HepG2 (cell line): ENCODE results near the gene ANGPTL2. TPM values are rescaled to one million over a fixed set of nuclear protein-coding genes. Genes with fewer than 3 reads are reported as not detected.

Experiments
- ATAC-seq: fragments of 200-7000 bp; cut with Tn5 transposase; 3 replicates; pipeline ENCODE4 v1.9.1; 2020; ENCODE audit warnings: mild to moderate bottlenecking, moderate library complexity
- BruUV-seq: library from RNA; stranded (reverse); fragments of 400-500 nt; replicated peaks from 2 replicates; lab custom pipeline; 2021; lab: Mats Ljungman, UMichigan
- CTCF ChIA-PET: fragments of 300-600 bp; formaldehyde crosslinking; extraction: SDS; loops from one replicate; lab custom pipeline; 2021; ENCODE audit warnings: low total read pairs, inconsistent platforms, low intra/inter-chr PET ratio; lab: Yijun Ruan, JAX
- POLR2A ChIA-PET: fragments of 350-600 bp; sonication (Branson Sonifier 250); formaldehyde crosslinking; loops from one replicate; lab custom pipeline; 2020; ENCODE audit warnings: antibody characterized with exemption, inconsistent platforms; lab: Yijun Ruan, JAX
- DNase-seq: peaks from one replicate; pipeline ENCODE4 v3.0.0-alpha.2; 2015; ENCODE audit warnings: low spot score
- FAIRE-seq: peaks from 3 replicates; lab custom pipeline; 2011; peaks lifted over from hg19 to GRCh38; lab: Jason Lieb, UNC
- H2AFZ ChIP-seq: one replicate; pipeline ENCODE4 v1.6.1; 2011; ENCODE audit warnings: low read length, inconsistent platforms
- H3K27ac ChIP-seq: fragments of 300-600 bp; 3 replicates; pipeline ENCODE4 v1.8.0; 2011; ENCODE audit warnings: mixed run types, mild to moderate bottlenecking, mixed read lengths, low read length, inconsistent platforms; ENCODE audit not compliant: insufficient read depth; ENCODE audit errors: extremely low read length
- H3K27me3 ChIP-seq, 2 experiments: fragments of 200-600 bp in 1 of 2; 2 replicates in 1 of 2; 3 replicates in 1 of 2; pipeline versions ENCODE4 v1.6.0 to v1.8.0; 2011; ENCODE audit warnings: low read length in 2 of 2, mild to moderate bottlenecking in 2 of 2, moderate library complexity in 2 of 2, inconsistent platforms in 1 of 2; ENCODE audit not compliant: insufficient read depth in 2 of 2, control insufficient read depth in 1 of 2
- H3K36me3 ChIP-seq, 2 experiments: fragments of 200-600 bp in 1 of 2; replicated peaks in 1 of 2; 2 replicates in 1 of 2; 3 replicates in 1 of 2; pipeline versions ENCODE4 v1.5.1 to v1.8.0; 2011; ENCODE audit warnings: low read length in 2 of 2, inconsistent platforms in 1 of 2; ENCODE audit not compliant: insufficient read depth in 2 of 2, control insufficient read depth in 1 of 2
- H3K4me1 ChIP-seq: 2 replicates; pipeline ENCODE4 v1.5.1; 2012; ENCODE audit warnings: low read length, inconsistent platforms; ENCODE audit not compliant: insufficient read depth
- H3K4me2 ChIP-seq: 2 replicates; pipeline ENCODE4 v1.6.0; 2011; ENCODE audit warnings: low read depth, low read length, inconsistent platforms
- H3K4me3 ChIP-seq, 3 experiments: fragments of 200-600 bp in 1 of 3; sonication (generic), shearing (Covaris generic) in 1 of 3; replicated peaks in 1 of 3; 2 replicates each; pipeline ENCODE4 v1.5.1; 2011 to 2016; ENCODE audit warnings: low read length in 3 of 3, inconsistent platforms in 2 of 3, low read depth in 2 of 3, mild to moderate bottlenecking in 2 of 3, control low read depth in 1 of 3, mixed read lengths in 1 of 3; ENCODE audit not compliant: insufficient read depth in 1 of 3
- H3K79me2 ChIP-seq: one replicate; pipeline ENCODE4 v1.6.1; 2011; ENCODE audit warnings: low read length, inconsistent platforms; ENCODE audit not compliant: insufficient read depth
- H3K9ac ChIP-seq: 2 replicates; pipeline ENCODE4 v1.6.0; 2011; ENCODE audit warnings: mild to moderate bottlenecking, low read depth, low read length, inconsistent platforms; ENCODE audit not compliant: insufficient read depth
- H3K9me3 ChIP-seq: 2 replicates; pipeline ENCODE4 v1.5.1; 2012; ENCODE audit warnings: mild to moderate bottlenecking, low read length
- H4K20me1 ChIP-seq: 2 replicates; pipeline ENCODE4 v1.6.0; 2011; ENCODE audit warnings: inconsistent platforms, mild to moderate bottlenecking, low read length, moderate library complexity; ENCODE audit not compliant: insufficient read depth
- CENPBD1 ChIP-seq: sonication (generic); formaldehyde crosslinking; IDR thresholded peaks from 2 replicates; pipeline ENCODE4 v1.8.0; 2022; ENCODE audit warnings: missing genetic modification reagents, low read depth, mild to moderate bottlenecking, borderline replicate concordance
- DR1 ChIP-seq: sonication (generic); formaldehyde crosslinking; IDR thresholded peaks from 2 replicates; pipeline ENCODE4 v1.8.0; 2021; ENCODE audit warnings: mild to moderate bottlenecking, missing genetic modification reagents, inconsistent platforms
- EEA1 ChIP-seq: sonication (generic); formaldehyde crosslinking; IDR thresholded peaks from 2 replicates; pipeline ENCODE4 v1.5.1; 2020; ENCODE audit warnings: mild to moderate bottlenecking, missing genetic modification reagents, borderline replicate concordance
- FOSL1 ChIP-seq: sonication (generic); formaldehyde crosslinking; IDR thresholded peaks from 2 replicates; pipeline ENCODE4 v1.9.0; 2021; ENCODE audit warnings: missing genetic modification reagents, borderline replicate concordance
- FOXO1 ChIP-seq: sonication (generic); formaldehyde crosslinking; IDR thresholded peaks from 2 replicates; pipeline ENCODE4 v1.4.0; 2020; ENCODE audit warnings: missing genetic modification reagents
- FOXP4 ChIP-seq: sonication (generic); formaldehyde crosslinking; IDR thresholded peaks from 2 replicates; pipeline ENCODE4 v1.4.0; 2020; ENCODE audit warnings: missing genetic modification reagents
- HHEX ChIP-seq: IDR thresholded peaks from 2 replicates; pipeline ENCODE4 v1.6.1; 2016; ENCODE audit warnings: control low read depth
- SMYD3 ChIP-seq: sonication (generic); formaldehyde crosslinking; IDR thresholded peaks from 2 replicates; pipeline ENCODE4 v1.8.1; 2023; ENCODE audit warnings: mild to moderate bottlenecking, missing genetic modification reagents
- TBL1XR1 ChIP-seq: fragments of 150-350 bp; IDR thresholded peaks from 2 replicates; pipeline ENCODE4 v1.6.1; 2014; ENCODE audit warnings: borderline replicate concordance, low read length; ENCODE audit not compliant: partially characterized antibody
- TCF7 ChIP-seq: sonication (generic); IDR thresholded peaks from 2 replicates; pipeline ENCODE4 v1.6.1; 2016; ENCODE audit warnings: antibody characterized with exemption, low read depth
- ZFP1 ChIP-seq: IDR thresholded peaks from 2 replicates; pipeline ENCODE4 v1.6.1; 2016
- ZNF282 ChIP-seq: fragments of 450-650 bp; IDR thresholded peaks from 2 replicates; pipeline ENCODE4 v1.6.1; 2018; ENCODE audit not compliant: partially characterized antibody
- ZNF331 ChIP-seq: sonication (generic); formaldehyde crosslinking; IDR thresholded peaks from 2 replicates; pipeline ENCODE4 v1.4.0; 2020; ENCODE audit warnings: missing genetic modification reagents
- ZNF431 ChIP-seq: sonication (generic); formaldehyde crosslinking; IDR thresholded peaks from 2 replicates; pipeline ENCODE4 v1.9.0; 2022; ENCODE audit warnings: missing genetic modification reagents, low read depth, mild to moderate bottlenecking, borderline replicate concordance
- ZNF432 ChIP-seq: sonication (generic); formaldehyde crosslinking; IDR thresholded peaks from 2 replicates; pipeline ENCODE4 v1.5.0; 2020; ENCODE audit warnings: missing genetic modification reagents, mild to moderate bottlenecking, borderline replicate concordance
- ZNF550 ChIP-seq: sonication (generic); formaldehyde crosslinking; IDR thresholded peaks from 2 replicates; pipeline ENCODE4 v1.4.0; 2020; ENCODE audit warnings: mild to moderate bottlenecking, missing genetic modification reagents, borderline replicate concordance
- ZNF770 ChIP-seq: sonication (generic); formaldehyde crosslinking; IDR thresholded peaks from 2 replicates; pipeline ENCODE4 v1.5.0; 2020; ENCODE audit warnings: mild to moderate bottlenecking, missing genetic modification reagents
- WGBS: methylation state at CpG from one replicate; pipeline ENCODE4 v1.1.6; 2017; ENCODE audit warnings: low lambda C conversion rate; 5-methylcytosine and 5-hydroxymethylcytosine counted together
- in situ Hi-C: cut with HindIII; loops from 2 replicates; pipeline ENCODE4 v1.10.0; 2017; ENCODE audit warnings: low pct_unique_long_range_greater_than_20kb; ENCODE audit not compliant: extremely low pct_ligation_motif_present
- intact Hi-C: fragments of 100-400 bp; cut with micrococcal nuclease; formaldehyde crosslinking; loops from one replicate; pipeline ENCODE4 v1.10.0; 2022; ENCODE audit not compliant: unreplicated experiment
- polyA plus RNA-seq, 8 experiments: library from polyadenylated mRNA; depleted of rRNA in 3 of 8; stranded (reverse) in 7 of 8; unstranded in 1 of 8; fragments of >200 nt; fragmentation: Illumina TruSeq in 4 of 8; extraction: Trizol in 4 of 8; gene quantifications; 2 replicates each; pipeline versions ENCODE4 v1.2.1 to v1.2.3, GENCODE V29; 2011 to 2016; ENCODE audit warnings: low read depth in 4 of 8, missing spikeins in 1 of 8, mixed read lengths in 1 of 8; ENCODE audit not compliant: insufficient read depth in 1 of 8
- total RNA-seq, 5 experiments: library from RNA; depleted of rRNA; stranded (reverse); fragments of >200 nt; fragmentation: Illumina TruSeq; extraction: Trizol; gene quantifications; 2 replicates each; pipeline ENCODE4 v1.2.3, GENCODE V29; 2016; ENCODE audit warnings: low read depth in 1 of 5

ANGPTL2 gene
- total and polyA plus RNA-seq, 2 of the 13 experiments (the other 11 are each of a cell fraction or from before 2014, with no cell fraction given) = 0.91 to 21.0 TPM

- FAIRE-seq (no peak), ATAC-seq (no peak)
- WGBS = 88% methylated on average over 12 of the region's 13 CpGs
- BruUV-seq = no TSS peak
- H4K20me1 ChIP-seq = no peaks in the 10 kb centered on the region
- in situ Hi-C loops = no loop called here
- no peak overlapping the region for H3K4me2 ChIP-seq
- H3K4me3 ChIP-seq = no peak overlapping the region
- H3K9me3 ChIP-seq = no peaks in the 10 kb centered on the region
- no peak for TF ChIP-seq ZNF550 (CRISPR knock-in tag)
- no peak for TF ChIP-seq ZNF432 (CRISPR knock-in tag)
- no peak for TF ChIP-seq FOXP4 (CRISPR knock-in tag)
- no peak for TF ChIP-seq SMYD3 (CRISPR knock-in tag)
- no peak for TF ChIP-seq ZFP1
- TF ChIP-seq, all 625 proteins: peak for 0
- H3K36me3 ChIP-seq = peaks cover 0 to 2% of the 10 kb centered on the region in 2 experiments; a peak in 2 of 5 replicates
- H3K27me3 ChIP-seq = no peaks in the 10 kb centered on the region
- H3K4me1 ChIP-seq = no peaks in the 10 kb centered on the region
- H3K9ac ChIP-seq = no peak overlapping the region
- no peak overlapping the region for H2AFZ ChIP-seq
- CTCF ChIA-PET = no interaction called here
- DNase-seq = no peak
- no peaks in the 10 kb centered on the region for H3K79me2 ChIP-seq
- intact Hi-C loops = no loop called here
- no peak overlapping the region for H3K27ac ChIP-seq
- POLR2A ChIA-PET = no interaction called here
These were observed 26.2 kb downstream of the ANGPTL2 start for GRCh38 chr9:127096208-127096607.

- WGBS = 97% methylated on average over 5 of the region's 5 CpGs
- no peak for FAIRE-seq
- Histone ChIP-seq H3K79me2 (no peaks in the 10 kb centered on the region), H2AFZ (no peak overlapping the region), H3K27me3 (no peaks in the 10 kb centered on the region), H3K4me2 (no peak overlapping the region), H3K9me3 (no peaks in the 10 kb centered on the region), H3K4me3 (no peak overlapping the region), H3K9ac (no peak overlapping the region), H3K27ac (no peak overlapping the region), H3K36me3 (peaks cover 0 to 2% of the 10 kb centered on the region in 2 experiments; a peak in 2 of 5 replicates), H3K4me1 (no peaks in the 10 kb centered on the region), H4K20me1 (no peaks in the 10 kb centered on the region)
- ChIA-PET CTCF (no interaction called here), POLR2A (no interaction called here)
- intact Hi-C loops (no loop called here), in situ Hi-C loops (no loop called here)
- ATAC-seq = no peak
- no peak for DNase-seq
- no TSS peak for BruUV-seq
- no peak for TF ChIP-seq ZNF431 (CRISPR knock-in tag)
- no peak for TF ChIP-seq HHEX (CRISPR knock-in tag)
- no peak for TF ChIP-seq ZNF331 (CRISPR knock-in tag)
- no peak for TF ChIP-seq TBL1XR1
- TF ChIP-seq FOSL1 = no peak
- TF ChIP-seq FOXO1 (CRISPR knock-in tag) = no peak
- TF ChIP-seq DR1 (CRISPR knock-in tag) = no peak
- TF ChIP-seq ZNF282 = no peak
- no peak for TF ChIP-seq TCF7
- no peak for TF ChIP-seq EEA1 (CRISPR knock-in tag)
- no peak for TF ChIP-seq CENPBD1 (CRISPR knock-in tag)
- no peak for TF ChIP-seq ZNF770 (CRISPR knock-in tag)
These were observed 27.0 kb downstream of the ANGPTL2 start for GRCh38 chr9:127095411-127095810.
